ENCODE results near the gene NECTIN1.

NECTIN1 gene

DNA sequence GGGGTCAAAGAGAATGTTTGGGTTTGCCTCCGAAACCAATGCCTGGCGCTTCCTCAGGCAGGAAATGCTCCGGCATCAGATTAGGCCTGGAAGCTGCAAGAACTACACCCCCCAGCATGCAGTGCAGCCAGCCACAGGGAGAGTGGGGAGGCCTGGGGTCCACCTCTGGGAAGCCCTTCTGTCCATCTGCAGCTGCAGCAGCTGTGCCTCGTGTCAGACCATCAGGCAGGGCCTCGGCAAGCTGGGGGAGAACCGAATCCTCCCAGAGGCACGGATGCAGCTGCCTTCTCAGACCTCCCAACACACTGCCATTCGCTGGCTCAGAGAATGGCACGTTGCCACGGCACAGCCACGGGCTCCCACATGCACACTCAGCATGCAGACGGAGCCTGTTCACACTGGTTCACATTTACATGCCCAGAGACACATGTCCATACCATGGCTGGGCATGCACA is 57.4 kb downstream of the NECTIN1 start:
- peak; percentile 49 for DNase-seq (ENCODE audit: low spot score)

GRCh38 chr11:119671051-119671450 is 57.9 kb downstream of the NECTIN1 start:
- DNase-seq (ENCODE audit: low spot score), result peak; percentile 80

DNA sequence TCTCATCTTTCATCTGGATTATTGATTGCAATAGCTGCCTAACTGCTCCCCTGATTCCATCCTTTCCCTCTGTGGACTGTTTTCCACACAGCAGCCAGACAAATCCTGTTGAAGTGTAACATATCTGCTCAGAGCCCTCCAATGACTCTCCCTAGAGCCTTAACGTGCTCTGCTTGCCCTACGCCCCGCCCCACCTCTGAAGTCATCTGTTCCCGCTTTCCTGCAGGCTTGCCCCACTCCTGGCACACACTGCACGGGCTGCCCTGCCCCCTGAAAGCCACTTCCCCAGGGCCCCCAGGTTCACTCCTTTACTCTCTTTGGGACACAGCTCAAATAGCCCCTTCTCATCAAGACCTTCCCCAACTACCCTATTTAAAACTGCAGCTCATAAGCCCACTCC is 59.5 kb downstream of the NECTIN1 start:
- no peak for DNase-seq (ENCODE audit: low spot score)

GRCh38 chr11:119668676-119669075 is 60.3 kb downstream of the NECTIN1 start:
- no peak for DNase-seq (ENCODE audit: low spot score)

DNA sequence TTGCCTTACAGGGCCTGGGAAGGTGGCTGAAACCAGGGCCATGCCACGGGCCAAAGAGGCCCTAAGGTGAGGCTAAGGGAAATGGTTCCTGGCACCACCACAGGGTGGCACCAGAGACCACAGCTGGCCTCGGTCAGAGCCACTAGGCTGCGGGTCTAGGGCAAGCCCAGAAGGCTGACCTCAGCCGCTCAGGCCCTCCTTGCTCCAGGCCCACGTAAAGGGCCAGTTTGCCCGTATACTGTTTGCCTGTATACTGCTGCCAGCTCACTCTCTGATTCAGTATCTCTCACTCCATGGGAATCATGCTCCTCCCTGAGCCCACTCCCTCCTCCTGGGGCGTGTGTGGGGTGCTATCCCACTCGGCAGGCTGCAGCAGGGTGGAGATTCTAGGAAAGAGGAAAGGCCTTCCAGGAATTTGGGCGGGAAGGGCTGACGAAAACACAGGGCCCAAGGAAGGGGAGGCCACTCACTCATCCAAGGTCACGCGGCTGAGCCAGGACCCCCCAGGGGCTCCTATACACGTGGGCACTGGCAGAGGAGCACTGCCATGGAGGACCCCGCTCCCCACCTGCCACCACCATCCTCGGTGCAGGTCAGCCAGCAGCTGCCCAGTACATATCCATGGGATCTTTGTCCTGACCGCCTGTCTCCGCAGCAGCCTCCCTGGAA is 62.4 kb downstream of the NECTIN1 start:
- peak; percentile 89 for DNase-seq (ENCODE audit: low spot score)

- DNase-seq (ENCODE audit: low spot score), result no peak
Measured at GRCh38 chr11:119666061-119666460, 62.9 kb downstream of the NECTIN1 start.

GRCh38 chr11:119664701-119665420 is 64.1 kb downstream of the NECTIN1 start:
- DNase-seq (ENCODE audit: low spot score), result no peak

DNA sequence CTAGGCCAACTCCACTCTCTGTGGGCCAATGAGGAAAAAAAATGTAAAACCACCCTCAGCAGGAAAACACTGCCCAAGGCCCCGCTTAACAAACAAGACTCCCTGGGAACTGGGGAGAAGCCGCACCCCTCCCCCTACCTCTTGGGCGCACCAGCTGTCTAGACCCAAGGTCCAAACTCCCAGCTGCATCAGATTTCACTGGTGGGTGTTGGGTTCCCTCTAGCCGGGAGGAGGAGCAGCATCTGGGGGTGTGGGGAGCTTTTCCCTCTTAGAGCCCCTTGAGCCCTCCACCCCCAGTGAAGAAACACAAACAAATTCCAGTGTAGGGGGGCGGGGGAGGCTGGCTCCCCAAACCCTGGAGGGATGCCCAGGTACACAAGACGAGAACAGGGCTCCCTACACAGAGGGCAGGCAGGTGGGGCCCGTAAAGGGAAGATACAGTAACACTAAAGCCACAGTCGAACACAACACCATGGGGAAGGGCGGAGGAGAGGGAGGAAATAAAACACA is 64.9 kb downstream of the NECTIN1 start:
- no peak for DNase-seq (ENCODE audit: low spot score)

GRCh38 chr11:119663279-119663678 is 65.7 kb downstream of the NECTIN1 start:
- no peak for DNase-seq (ENCODE audit: low spot score)

DNA sequence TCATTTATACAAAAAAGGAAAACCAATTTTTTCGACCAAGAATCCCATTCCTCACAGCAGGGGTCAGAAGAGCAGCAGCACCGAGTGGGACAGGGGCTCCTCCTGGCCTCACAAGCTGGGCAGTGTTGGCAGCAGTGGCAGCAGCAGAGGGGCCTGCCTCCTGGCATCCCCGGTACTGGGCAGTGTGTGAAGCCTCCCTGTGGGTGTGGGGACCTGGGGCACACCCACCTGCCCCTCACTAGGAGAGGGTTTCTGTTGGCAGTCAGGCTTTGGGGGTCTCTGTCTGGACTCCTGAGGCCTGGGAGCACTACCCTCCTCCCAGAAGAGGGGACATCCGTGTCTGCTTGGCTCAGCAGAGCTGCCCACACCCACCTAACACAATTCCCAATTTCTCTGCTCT is 67.8 kb downstream of the NECTIN1 start:
- DNase-seq (ENCODE audit: low spot score), result no peak

GRCh38 chr11:119659971-119660723 is 68.9 kb downstream of the NECTIN1 start:
- DNase-seq (ENCODE audit: low spot score), result no peak

DNA sequence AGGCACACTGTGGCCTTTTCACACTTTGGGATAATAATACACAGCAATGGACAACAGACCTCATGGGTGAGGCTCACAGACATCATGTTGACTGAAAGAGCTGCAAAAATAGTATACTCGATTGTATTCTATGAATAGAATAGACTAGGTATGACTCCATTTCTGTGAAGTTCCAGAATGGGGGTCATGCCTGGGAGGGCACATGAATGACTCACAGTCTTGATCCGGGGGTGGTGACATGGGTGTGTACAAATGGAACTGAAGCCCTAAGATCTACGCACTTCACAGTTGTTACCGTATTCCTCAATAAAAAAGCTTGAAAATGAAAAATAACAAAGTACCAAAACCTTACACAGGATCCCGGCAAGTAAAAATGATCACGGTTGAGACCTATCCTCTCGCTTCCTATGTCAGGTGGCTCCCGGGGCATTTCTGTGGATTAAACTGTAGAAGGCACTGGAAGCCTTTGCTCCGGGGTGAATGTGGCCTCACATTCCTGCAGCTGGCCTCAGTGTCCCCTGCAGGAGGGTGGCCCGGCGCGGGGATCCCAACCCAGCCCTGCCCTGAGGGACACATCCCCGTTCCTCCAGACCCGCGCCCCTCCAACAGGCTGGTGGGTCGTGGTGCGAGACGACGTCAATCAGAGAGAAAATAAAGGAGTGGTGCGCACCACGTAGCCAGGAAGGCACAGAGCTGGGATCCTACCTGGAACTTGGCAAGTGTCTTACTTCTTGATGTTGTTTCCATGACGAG is 75.9 kb downstream of the NECTIN1 start:
- DNase-seq (ENCODE audit: low spot score), result no peak

GRCh38 chr11:119651802-119652584 is 77.0 kb downstream of the NECTIN1 start:
- DNase-seq (ENCODE audit: low spot score), result no peak

GRCh38 chr11:119650251-119650650 is 78.7 kb downstream of the NECTIN1 start:
- no peak for DNase-seq (ENCODE audit: low spot score)

- DNase-seq (ENCODE audit: low spot score), result no peak
Measured at GRCh38 chr11:119647254-119647653, 81.7 kb downstream of the NECTIN1 start.

GRCh38 chr11:119645018-119645417 is 84.0 kb downstream of the NECTIN1 start:
- DNase-seq (ENCODE audit: low spot score), result no peak

- DNase-seq (ENCODE audit: low spot score), result no peak
Measured at GRCh38 chr11:119644502-119644901, 84.5 kb downstream of the NECTIN1 start.

DNA sequence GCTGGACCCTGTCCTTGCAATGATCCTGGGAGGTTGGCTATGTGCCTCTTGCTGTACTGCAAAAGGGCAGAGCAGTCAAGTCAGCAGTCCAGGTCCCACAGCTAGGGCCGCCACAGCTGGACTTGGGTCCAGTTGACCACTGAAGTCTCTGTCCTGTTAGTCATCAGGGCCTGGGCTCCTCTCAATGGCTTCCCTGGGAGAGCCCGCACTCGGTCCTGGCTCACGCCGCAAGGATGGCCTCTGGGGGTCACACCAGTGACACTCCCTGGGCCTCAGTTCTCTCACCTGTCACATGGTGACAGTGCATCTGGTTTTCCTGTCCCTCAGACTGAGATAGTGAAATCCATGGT is 85.1 kb downstream of the NECTIN1 start:
- no peak for DNase-seq (ENCODE audit: low spot score)

GRCh38 chr11:119643212-119643875 is 85.7 kb downstream of the NECTIN1 start:
- DNase-seq (ENCODE audit: low spot score), result no peak

DNA sequence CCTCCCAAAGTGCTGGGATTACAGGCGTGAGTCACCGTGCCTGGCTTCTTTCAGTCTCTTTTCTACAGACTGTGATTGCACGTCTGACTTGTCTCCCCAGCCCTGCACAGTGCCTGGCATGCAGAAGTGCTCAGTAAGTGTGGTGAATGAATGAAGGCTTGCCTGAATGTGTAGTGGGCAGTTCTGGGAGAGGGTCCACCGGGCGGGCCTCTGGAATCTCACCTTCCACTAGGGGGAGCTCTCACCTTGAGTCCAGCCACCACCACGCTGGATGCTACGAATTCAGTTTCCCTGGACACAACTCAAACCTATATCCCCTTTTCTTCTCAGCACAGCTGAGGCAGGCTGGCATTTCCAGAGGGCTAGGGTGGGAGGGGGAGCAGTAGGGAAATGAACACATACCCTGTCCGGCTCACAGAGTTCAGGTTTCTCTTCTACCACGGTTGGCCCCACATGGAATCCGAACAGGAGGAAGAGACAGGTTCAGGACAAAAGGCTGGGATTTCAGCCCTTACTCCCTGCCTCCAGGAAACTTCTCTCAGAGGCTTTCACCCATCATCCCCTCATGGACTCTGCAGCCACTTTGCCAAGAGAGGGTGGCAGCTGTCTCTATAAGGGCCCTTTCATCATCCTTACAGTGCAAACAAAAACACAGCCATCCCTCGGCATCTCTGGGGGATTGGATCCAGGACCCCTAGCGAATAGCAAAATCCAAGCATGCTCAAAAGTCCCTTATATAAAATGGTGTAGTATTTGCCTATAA is 86.8 kb downstream of the NECTIN1 start:
- no peak for DNase-seq (ENCODE audit: low spot score)

All from AG08396 (cell line).